AG04450 (cell line): ENCODE data around the gene KANSL1. TPM values are rescaled to one million over a fixed set of nuclear protein-coding genes. Genes with fewer than 3 reads are reported as not detected.

Source experiments
- CTCF ChIA-PET: fragments of 300-600, 350-600 bp; formaldehyde crosslinking; extraction: SDS; loops from one replicate; lab custom pipeline; 2022; ENCODE audit warnings: antibody characterized with exemption, inconsistent platforms; lab: Charles Lee
- POLR2A ChIA-PET: fragments of 350-600 bp; formaldehyde crosslinking; extraction: SDS; loops from one replicate; lab custom pipeline; 2021; ENCODE audit warnings: antibody characterized with exemption, inconsistent platforms; lab: Yijun Ruan, JAX
- DNase-seq: peaks from one replicate; pipeline ENCODE4 v3.0.0-alpha.2; 2011; ENCODE audit warnings: low read depth, low spot score
- H3K27ac ChIP-seq: one replicate; pipeline ENCODE4 v1.5.1; 2012; ENCODE audit warnings: low read depth, low read length, control low read depth
- H3K27me3 ChIP-seq: one replicate; pipeline ENCODE4 v1.6.0; 2012; ENCODE audit warnings: low read length; ENCODE audit not compliant: control insufficient read depth, insufficient read depth
- H3K4me3 ChIP-seq: 2 replicates; pipeline ENCODE4 v1.5.1; 2011; ENCODE audit warnings: mild to moderate bottlenecking, low read depth, low read length, control low read depth
- H3K9me3 ChIP-seq: 2 replicates; pipeline ENCODE4 v1.5.1; 2012; ENCODE audit warnings: low read length; ENCODE audit not compliant: control insufficient read depth, insufficient read depth
- polyA plus RNA-seq: library from polyadenylated mRNA; depleted of rRNA; stranded (reverse); fragments of >200 nt; gene quantifications from 2 replicates; pipeline ENCODE4 v1.2.3, GENCODE V29; 2011
- TF ChIP-seq, protein P1 (sequence below): IDR thresholded peaks from 2 replicates; pipeline ENCODE4 v1.5.1; 2011; ENCODE audit warnings: low read depth, low read length, control low read depth, inconsistent platforms

The KANSL1 gene
- polyA plus RNA-seq, 1 experiment, result 15.6 TPM

DNA sequence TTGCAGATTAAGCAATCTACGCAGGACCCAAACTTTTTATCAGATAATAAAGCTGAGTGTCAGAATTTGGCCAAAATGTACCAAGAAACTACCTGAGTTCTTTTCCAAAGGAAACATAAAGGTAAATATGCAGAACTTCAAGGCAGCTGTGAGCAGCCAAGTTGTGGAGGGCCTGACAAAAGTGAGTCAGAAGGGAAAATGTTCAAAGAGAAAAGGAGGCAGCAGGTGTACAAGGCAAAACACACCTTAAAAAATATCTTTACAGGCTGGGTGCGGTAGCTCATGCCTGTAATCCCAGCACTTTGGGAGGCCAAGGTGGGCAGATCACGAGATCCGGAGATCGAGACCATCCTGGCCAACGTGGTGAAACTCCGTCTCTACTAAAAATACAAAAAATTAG, 7.0 kb upstream of the KANSL1 start:
- Histone ChIP-seq H3K27me3 (no peaks in the 10 kb centered on the region), H3K27ac (no peak overlapping the region), H3K9me3 (no peaks in the 10 kb centered on the region), H3K4me3 (no peak overlapping the region)
- CTCF ChIA-PET, result interaction anchor here (0.6 to 3.3 kb wide), 3 partner anchors 12 to 156 kb away, joined by 4 to 44 read pairs (median 20); no protein-coding TSS in a partner anchor
- no peak for DNase-seq
- TF ChIP-seq, protein P1, sequence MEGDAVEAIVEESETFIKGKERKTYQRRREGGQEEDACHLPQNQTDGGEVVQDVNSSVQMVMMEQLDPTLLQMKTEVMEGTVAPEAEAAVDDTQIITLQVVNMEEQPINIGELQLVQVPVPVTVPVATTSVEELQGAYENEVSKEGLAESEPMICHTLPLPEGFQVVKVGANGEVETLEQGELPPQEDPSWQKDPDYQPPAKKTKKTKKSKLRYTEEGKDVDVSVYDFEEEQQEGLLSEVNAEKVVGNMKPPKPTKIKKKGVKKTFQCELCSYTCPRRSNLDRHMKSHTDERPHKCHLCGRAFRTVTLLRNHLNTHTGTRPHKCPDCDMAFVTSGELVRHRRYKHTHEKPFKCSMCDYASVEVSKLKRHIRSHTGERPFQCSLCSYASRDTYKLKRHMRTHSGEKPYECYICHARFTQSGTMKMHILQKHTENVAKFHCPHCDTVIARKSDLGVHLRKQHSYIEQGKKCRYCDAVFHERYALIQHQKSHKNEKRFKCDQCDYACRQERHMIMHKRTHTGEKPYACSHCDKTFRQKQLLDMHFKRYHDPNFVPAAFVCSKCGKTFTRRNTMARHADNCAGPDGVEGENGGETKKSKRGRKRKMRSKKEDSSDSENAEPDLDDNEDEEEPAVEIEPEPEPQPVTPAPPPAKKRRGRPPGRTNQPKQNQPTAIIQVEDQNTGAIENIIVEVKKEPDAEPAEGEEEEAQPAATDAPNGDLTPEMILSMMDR, result no peak
- POLR2A ChIA-PET, result interaction anchor here (1.6 kb wide), 1 partner anchor 66 kb away, joined by 4 read pairs; no protein-coding TSS in a partner anchor

DNA sequence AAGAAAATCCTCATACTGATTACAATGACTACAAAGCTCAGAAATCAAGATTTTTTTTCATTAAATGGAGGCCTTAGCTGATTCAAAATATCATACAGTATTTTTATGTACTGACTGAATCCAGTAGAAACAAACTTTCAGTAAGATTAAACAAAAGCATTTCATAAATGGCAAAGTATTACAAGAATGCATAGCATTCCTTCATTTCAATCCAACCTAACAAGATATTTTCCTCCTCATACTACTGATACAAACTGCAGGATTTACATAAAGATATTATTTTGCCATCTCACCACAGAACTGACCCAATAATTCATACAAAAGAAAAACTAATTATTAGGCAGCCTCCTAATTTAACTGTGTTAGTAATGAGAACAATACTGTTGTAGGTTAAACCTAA, 6.2 kb upstream of the KANSL1 start:
- no peak overlapping the region for H3K27ac ChIP-seq
- no peak for DNase-seq
- no peak overlapping the region for H3K4me3 ChIP-seq
- CTCF ChIA-PET, result interaction anchor here (0.6 to 3.3 kb wide), 4 partner anchors 13 to 155 kb away, joined by 4 to 44 read pairs (median 12); no protein-coding TSS in a partner anchor
- TF ChIP-seq, protein P1, result no peak
- POLR2A ChIA-PET, result interaction anchor here (1.6 kb wide), 1 partner anchor 67 kb away, joined by 4 read pairs; no protein-coding TSS in a partner anchor
- no peaks in the 10 kb centered on the region for H3K27me3 ChIP-seq
- H3K9me3 ChIP-seq, result no peaks in the 10 kb centered on the region

DNA sequence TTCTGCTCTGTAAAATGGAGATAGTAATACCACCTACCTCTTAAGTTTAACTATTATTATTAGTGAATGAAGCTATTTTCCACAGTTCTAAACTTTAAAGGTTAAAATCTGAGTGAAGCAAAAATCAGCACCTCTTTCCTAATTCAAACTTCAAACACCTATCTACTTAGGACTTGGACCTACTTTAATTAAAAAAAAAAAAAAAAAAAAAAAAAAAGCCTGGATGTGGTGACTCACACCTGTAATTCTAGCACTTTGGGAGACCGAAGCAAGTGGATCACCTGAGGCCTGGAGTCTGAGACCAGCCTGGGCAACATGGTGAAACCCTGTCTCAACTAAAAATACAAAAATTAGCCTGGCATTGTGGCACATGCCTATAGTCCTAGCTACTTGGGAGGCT, 5.0 kb upstream of the KANSL1 start:
- POLR2A ChIA-PET, result no interaction called here
- CTCF ChIA-PET, result interaction anchor here (0.9 to 3.3 kb wide), 4 partner anchors 14 to 154 kb away, joined by 4 to 44 read pairs (median 14); no protein-coding TSS in a partner anchor
- H3K27me3 ChIP-seq, result no peaks in the 10 kb centered on the region
- TF ChIP-seq, protein P1, result no peak
- DNase-seq, result no peak
- H3K9me3 ChIP-seq, result no peaks in the 10 kb centered on the region
- H3K27ac ChIP-seq, result no peak overlapping the region
- no peak overlapping the region for H3K4me3 ChIP-seq

DNA sequence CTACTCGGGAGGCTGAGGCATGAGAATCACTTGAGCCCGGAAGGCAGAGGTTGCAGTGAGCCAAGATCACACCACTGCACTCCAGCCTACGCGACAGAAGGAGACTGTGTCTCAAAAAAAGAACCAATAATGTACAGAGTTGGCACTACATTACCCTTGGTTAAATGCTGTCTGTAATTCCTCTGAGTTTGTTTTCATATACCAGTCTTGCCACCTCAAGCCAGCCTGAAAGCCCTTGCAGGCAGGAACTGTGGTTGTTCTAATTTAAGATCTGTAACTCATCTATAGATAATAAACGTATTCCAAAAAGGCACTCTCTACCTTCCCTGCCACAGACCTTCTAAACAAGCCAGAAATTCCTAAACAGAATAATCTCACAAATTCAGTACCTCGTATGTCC, 4.3 kb upstream of the KANSL1 start:
- no peaks in the 10 kb centered on the region for H3K27me3 ChIP-seq
- POLR2A ChIA-PET, result no interaction called here
- CTCF ChIA-PET, result interaction anchor here (3.3 kb wide), 1 partner anchor 15 kb away, joined by 44 read pairs; no protein-coding TSS in a partner anchor
- DNase-seq, result no peak
- no peak overlapping the region for H3K4me3 ChIP-seq
- TF ChIP-seq, protein P1, result no peak
- H3K27ac ChIP-seq, result no peak overlapping the region
- no peaks in the 10 kb centered on the region for H3K9me3 ChIP-seq

DNA sequence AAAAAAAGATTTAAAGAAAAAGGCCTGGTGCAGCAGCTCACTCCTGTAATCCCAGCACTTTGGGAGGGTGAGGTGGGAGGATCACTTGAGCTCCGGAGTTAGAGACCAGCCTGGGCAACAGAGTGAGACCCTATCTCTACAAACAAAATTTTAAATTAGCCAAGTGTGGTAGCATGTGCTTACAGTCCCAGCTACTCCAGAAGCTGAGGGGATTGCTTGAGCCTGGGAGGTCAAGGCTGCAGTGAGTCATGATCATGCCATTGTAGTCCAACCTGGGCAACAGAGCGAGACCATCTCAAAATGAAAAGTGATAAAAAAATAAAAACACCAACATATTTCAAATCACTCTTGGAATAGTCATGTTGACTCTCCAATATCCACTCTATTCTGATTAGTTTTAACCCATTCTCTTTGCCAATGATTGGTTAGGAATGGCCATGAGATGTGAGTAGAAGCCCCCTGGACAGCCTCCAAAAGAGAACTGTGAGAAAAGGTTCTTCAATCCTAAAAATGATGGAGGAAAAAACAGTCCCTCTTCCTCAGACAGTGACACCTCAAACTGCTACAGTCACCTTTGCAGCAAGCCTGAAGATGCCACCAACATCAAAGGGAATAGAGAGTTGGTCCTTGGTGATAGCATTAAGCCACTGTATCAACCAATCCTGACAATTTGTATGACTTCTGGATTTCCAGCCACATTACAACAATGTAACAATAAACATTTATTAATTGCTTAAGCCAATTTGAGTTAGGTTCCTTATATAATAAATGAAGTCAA, 2.9 kb upstream of the KANSL1 start:
- Histone ChIP-seq H3K27me3 (no peaks in the 10 kb centered on the region), H3K9me3 (no peaks in the 10 kb centered on the region), H3K27ac (no peak overlapping the region), H3K4me3 (no peak overlapping the region)
- DNase-seq, result no peak
- ChIA-PET POLR2A (no interaction called here), CTCF (interaction anchor here (1.0 kb wide), 2 partner anchors 17 to 152 kb away, joined by 3 read pairs; no protein-coding TSS in a partner anchor)
- TF ChIP-seq, protein P1, result no peak
